Prostate gland (tissue), 2 donors: ENCODE measurements around the gene TMEM92. TPM values are rescaled to one million over a fixed set of nuclear protein-coding genes. Genes with fewer than 3 reads are reported as not detected.

Source experiments
- DNase-seq: peaks from one replicate; pipeline ENCODE4 v3.0.0-alpha.2; 2019; ENCODE audit warnings: low spot score
- H3K27ac ChIP-seq, 2 donors: fragments of 200-600 bp; sonication (generic); 2 replicates each; pipeline ENCODE4 v1.5.1; 2017 to 2019
- H3K27me3 ChIP-seq: fragments of 200-600 bp; sonication (generic); replicated peaks from 2 replicates; pipeline ENCODE4 v1.5.1; 2019; ENCODE audit not compliant: insufficient read depth
- H3K36me3 ChIP-seq, 2 donors: fragments of 200-600 bp; sonication (generic); 1 replicate in 1 of 2; 2 replicates in 1 of 2; pipeline versions ENCODE4 v1.5.1 to v1.8.1; 2017 to 2019
- H3K4me1 ChIP-seq: fragments of 200-600 bp; sonication (generic); replicated peaks from 2 replicates; pipeline ENCODE4 v1.5.1; 2019
- H3K4me3 ChIP-seq, 2 donors: fragments of 200-600 bp; sonication (generic); 2 replicates each; pipeline ENCODE4 v1.5.1; 2017 to 2019
- H3K9me3 ChIP-seq: fragments of 200-600 bp; sonication (generic); 2 replicates; pipeline ENCODE4 v1.5.1; 2017
- POLR2A ChIP-seq: fragments of 450-650 bp; IDR thresholded peaks from one replicate; pipeline ENCODE4 v1.6.1; 2016; ENCODE audit warnings: antibody characterized with exemption, mild to moderate bottlenecking
- POLR2AphosphoS5 ChIP-seq: sonication (generic); formaldehyde crosslinking; IDR thresholded peaks from one replicate; pipeline ENCODE4 v1.6.1; 2017; ENCODE audit warnings: antibody characterized with exemption
- WGBS: methylation state at CpG from one replicate; pipeline ENCODE4 v1.1.5; 2018; 5-methylcytosine and 5-hydroxymethylcytosine counted together
- intact Hi-C: fragments of 100-400 bp; cut with DNase I; formaldehyde crosslinking; loops from one replicate; pipeline ENCODE4 v1.14.2; 2022
- total RNA-seq, 2 donors: library from RNA; depleted of rRNA; stranded (reverse); fragments of >200 nt; gene quantifications; one replicate each; pipeline ENCODE4 v1.1.0, GENCODE V29; 2016
- TF ChIP-seq, protein P1 (sequence below), 4 experiments: fragments of 200-600 bp in 2 of 4; fragments of 450-650 bp in 2 of 4; sonication (generic) in 2 of 4; IDR thresholded peaks; 1 replicate in 3 of 4; 2 replicates in 1 of 4; pipeline ENCODE4 v1.5.1; 2016 to 2019; ENCODE audit warnings: antibody characterized with exemption in 4 of 4, mild to moderate bottlenecking in 2 of 4, moderate library complexity in 2 of 4

Gene TMEM92
- total RNA-seq, 2 donors from 2014 or later = 0.91 to 0.96 TPM

GRCh38 chr17:50280068-50280467 is 5.8 kb downstream of the TMEM92 start:
- no peak for TF ChIP-seq POLR2AphosphoS5
- TF ChIP-seq POLR2A = no peak
- TF ChIP-seq, protein P1, sequence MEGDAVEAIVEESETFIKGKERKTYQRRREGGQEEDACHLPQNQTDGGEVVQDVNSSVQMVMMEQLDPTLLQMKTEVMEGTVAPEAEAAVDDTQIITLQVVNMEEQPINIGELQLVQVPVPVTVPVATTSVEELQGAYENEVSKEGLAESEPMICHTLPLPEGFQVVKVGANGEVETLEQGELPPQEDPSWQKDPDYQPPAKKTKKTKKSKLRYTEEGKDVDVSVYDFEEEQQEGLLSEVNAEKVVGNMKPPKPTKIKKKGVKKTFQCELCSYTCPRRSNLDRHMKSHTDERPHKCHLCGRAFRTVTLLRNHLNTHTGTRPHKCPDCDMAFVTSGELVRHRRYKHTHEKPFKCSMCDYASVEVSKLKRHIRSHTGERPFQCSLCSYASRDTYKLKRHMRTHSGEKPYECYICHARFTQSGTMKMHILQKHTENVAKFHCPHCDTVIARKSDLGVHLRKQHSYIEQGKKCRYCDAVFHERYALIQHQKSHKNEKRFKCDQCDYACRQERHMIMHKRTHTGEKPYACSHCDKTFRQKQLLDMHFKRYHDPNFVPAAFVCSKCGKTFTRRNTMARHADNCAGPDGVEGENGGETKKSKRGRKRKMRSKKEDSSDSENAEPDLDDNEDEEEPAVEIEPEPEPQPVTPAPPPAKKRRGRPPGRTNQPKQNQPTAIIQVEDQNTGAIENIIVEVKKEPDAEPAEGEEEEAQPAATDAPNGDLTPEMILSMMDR (IDR thresholded peaks at IDR 0.05) = no peak
- no peak overlapping the region for H3K27ac ChIP-seq
- H3K36me3 ChIP-seq = no peaks in the 10 kb centered on the region
- H3K4me1 ChIP-seq = peaks cover 3% of the 10 kb centered on the region
- DNase-seq = no peak
- no peaks in the 10 kb centered on the region for H3K9me3 ChIP-seq
- H3K4me3 ChIP-seq = no peak overlapping the region
- intact Hi-C loops = no loop called here
- no peaks in the 10 kb centered on the region for H3K27me3 ChIP-seq
- 79% methylated on average over 8 of the region's 8 CpGs for WGBS

GRCh38 chr17:50280801-50281441 is 6.7 kb downstream of the TMEM92 start:
- Histone ChIP-seq H3K4me3 (no peak overlapping the region), H3K9me3 (no peaks in the 10 kb centered on the region), H3K36me3 (no peaks in the 10 kb centered on the region), H3K27me3 (no peaks in the 10 kb centered on the region), H3K27ac (no peak overlapping the region), H3K4me1 (peaks cover 3% of the 10 kb centered on the region)
- DNase-seq = no peak
- intact Hi-C loops = no loop called here
- TF ChIP-seq POLR2AphosphoS5 (no peak), POLR2A (no peak)
- TF ChIP-seq, protein P1 (IDR thresholded peaks at IDR 0.05) = no peak
- 79% methylated on average over 7 of the region's 7 CpGs for WGBS

DNA sequence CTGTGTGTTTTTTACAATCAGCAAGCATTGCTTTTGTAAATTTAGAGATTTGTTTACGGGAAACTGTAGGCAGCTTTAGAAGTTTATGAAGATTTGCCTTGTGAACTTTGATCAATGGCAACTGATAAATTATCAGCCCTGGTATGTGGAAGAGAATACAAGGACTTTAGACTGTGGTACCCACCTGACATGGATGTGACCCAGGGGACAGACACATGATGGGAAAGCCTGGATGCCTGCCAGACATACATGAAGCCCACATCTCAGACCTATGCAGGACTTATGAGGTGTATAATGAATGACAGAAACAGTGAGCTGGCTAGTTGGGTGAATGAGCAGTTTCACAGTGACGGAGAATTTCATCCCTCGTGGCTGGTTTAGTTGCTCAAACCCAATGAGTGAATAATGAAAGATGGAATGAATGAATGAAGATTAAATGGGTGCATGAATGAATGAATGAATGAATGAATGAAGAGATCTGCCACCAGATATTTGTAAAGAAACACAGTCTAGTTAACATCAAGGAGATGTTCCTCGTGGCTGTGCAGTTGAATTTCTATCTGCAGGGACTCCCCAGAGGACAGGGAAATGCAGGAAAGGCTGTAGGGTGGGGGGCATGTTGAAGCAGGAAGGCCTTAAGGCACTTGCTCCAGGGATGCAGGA is 7.6 kb downstream of the TMEM92 start:
- Histone ChIP-seq H3K27ac (no peak overlapping the region), H3K36me3 (no peaks in the 10 kb centered on the region), H3K4me3 (no peak overlapping the region), H3K27me3 (no peaks in the 10 kb centered on the region), H3K9me3 (no peaks in the 10 kb centered on the region), H3K4me1 (peaks cover 3% of the 10 kb centered on the region)
- TF ChIP-seq POLR2A = no peak
- no peak for TF ChIP-seq POLR2AphosphoS5
- TF ChIP-seq, protein P1 (IDR thresholded peaks at IDR 0.05) = no peak
- no peak for DNase-seq
- WGBS = 86% methylated on average over 4 of the region's 4 CpGs
- intact Hi-C loops = no loop called here

DNA sequence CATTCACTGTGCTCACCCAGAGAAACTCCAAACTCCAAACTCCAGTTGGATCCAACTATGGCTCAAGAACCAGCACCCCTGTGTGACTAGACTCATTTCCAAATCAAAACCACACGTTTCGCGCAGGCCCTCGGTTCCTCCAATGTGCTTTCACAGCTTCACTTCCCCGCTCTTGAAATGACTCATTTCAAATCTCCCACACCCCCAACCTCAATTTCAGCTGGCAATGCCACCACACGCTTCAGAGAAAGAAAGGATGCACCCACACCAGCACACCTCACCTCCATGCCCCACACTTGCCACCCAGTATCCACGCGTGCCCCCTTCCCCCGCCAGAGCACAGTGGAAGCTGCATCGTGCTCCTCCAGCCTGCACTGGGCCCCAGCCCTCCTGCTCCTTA is 9.0 kb downstream of the TMEM92 start:
- intact Hi-C loops = no loop called here

More for the DNA sequence above, 9.0 kb downstream of the TMEM92 start:
- H3K27me3 ChIP-seq = no peaks in the 10 kb centered on the region
- DNase-seq = no peak
- H3K4me3 ChIP-seq = no peak overlapping the region
- TF ChIP-seq POLR2AphosphoS5 = no peak
- TF ChIP-seq POLR2A = no peak
- TF ChIP-seq, protein P1 (IDR thresholded peaks at IDR 0.05) = no peak
- H3K36me3 ChIP-seq = no peaks in the 10 kb centered on the region
- H3K9me3 ChIP-seq = no peaks in the 10 kb centered on the region
- whole genome bisulfite sequencing = 92% methylated on average over 10 of the region's 10 CpGs
- no peaks in the 10 kb centered on the region for H3K4me1 ChIP-seq
- H3K27ac ChIP-seq = no peak overlapping the region
